T-helper 22 cell (primary cell): Measurements from ENCODE around the gene PRRX1.

Source experiments
- DNase-seq: peaks from one replicate; pipeline ENCODE4 v3.0.0-alpha.2; 2020; ENCODE audit warnings: low read depth

The PRRX1 gene

DNA sequence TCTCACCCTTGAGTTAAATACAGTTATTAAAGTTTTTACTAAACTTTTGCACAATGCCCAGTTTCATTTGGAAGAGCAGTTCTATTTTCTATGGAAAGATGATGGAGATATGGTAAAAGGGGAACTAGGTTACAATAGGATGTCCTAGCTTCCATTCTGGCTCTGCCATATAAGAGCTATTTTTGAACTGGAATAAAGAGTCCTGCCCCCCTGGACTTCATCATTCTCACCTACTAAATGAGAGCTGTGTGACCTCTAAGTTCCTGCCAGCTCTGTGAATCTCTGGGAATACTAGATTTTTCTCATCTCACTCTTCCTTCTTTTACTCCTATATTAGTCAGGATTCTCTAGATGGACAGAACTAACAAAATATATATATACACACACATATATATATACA lies 106.3 kb downstream of the PRRX1 start:
- no peak for DNase-seq

DNA sequence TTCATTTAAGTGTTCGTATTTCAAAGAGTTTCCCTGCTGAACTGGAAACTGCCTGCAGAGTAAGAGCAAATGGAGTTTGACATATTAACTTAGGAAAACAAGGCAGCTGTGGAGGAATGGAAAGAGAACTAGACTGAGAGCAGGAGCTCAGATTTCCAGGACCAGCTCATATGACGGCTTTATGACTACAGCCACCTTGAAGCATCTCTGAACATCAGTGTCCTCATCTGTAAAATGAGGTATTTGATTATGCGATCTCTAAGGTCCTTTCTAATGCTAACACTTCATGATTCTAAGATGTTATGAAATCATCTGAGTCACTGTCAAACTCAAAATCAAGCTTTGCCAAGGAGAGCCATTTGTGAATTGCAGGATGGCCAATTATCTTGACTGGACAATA lies 112.3 kb downstream of the PRRX1 start:
- DNase-seq, result no peak

GRCh38 chr1:170776777-170777176 lies 112.8 kb downstream of the PRRX1 start:
- no peak for DNase-seq
